Activated gamma-delta T cell (primary cell): ENCODE measurements around the gene TPRX2.
"Not testable (repeated sequence)": the region's sequence is repeated elsewhere in the genome, so short reads cannot be mapped to it uniquely, and the experiment has no call there.

Source experiments
- DNase-seq: peaks from one replicate; lab custom pipeline; 2025; lab: John Stamatoyannopoulos, UW
- total RNA-seq, 2 donors: gene quantifications; one replicate each; lab custom pipeline; 2026; lab: John Stamatoyannopoulos, UW

The TPRX2 gene
- 0 reads per million in 2 donors for total RNA-seq

GRCh38 chr19:47858646-47859285 lies at the start of gene TPRX2:
Gene TPRX2 (plus strand): TSS chr19:47859235. CDS start chr19:47859247, 12 bp downstream.
- not testable (repeated sequence) for DNase-seq

GRCh38 chr19:47813304-47813994 lies 45.6 kb upstream of the TPRX2 start:
- peak; percentile 33 for DNase-seq

- DNase-seq, result no peak
These were observed 45.1 kb upstream of the TPRX2 start for GRCh38 chr19:47813995-47814328.

- DNase-seq, result not testable (repeated sequence)
These were observed 42.8 kb upstream of the TPRX2 start for GRCh38 chr19:47816270-47816669.

- not testable (repeated sequence) for DNase-seq
These were observed 40.8 kb upstream of the TPRX2 start for GRCh38 chr19:47818221-47818620.

DNA sequence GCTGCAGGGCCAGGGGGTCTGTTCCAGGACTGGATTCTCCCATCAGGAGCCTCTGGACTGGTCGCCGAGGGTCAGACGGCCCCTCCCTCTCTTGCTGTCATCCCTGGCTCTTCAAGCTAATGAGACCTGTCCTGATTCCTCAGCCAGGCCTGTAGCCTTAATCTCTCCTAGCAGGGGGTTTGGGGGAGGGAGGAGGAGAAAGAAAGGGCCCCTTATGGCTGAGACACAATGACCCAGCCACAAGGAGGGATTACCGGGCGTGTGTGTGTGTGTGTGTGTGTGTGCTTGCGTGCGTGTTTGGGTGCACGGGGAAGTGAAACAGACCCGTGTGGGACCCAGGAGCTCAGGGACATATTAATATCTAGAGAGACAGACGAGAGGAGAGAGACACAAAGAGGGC lies 39.2 kb upstream of the TPRX2 start:
- no peak for DNase-seq

GRCh38 chr19:47820410-47820809 lies 38.6 kb upstream of the TPRX2 start:
- no peak for DNase-seq

DNA sequence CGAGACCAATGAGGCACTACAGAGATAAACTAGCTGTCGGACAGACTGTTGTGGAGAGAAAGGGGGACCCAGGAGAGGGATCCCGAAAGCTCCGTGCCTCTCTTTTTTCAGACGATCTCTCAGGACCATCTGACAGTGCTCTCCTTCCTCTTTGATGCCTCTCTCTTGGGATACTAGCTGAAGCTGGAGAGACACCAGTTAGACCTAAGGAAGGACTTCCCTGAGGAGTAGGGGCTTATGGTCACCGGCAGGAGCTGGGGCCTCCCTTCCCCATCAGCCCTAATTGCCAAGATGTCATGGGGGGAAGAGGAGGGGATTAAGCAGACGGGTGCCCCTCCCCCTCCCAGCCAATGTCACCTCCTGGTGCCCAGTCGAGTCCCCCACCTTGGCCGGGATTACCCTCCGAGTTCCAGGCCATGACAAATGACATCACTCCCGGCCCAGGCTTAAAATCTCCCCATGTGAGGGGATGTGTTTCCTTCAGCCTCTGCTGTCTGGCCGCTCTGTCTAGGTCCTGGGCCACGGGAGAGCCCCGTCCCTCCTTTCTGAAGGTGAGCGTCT lies 37.5 kb upstream of the TPRX2 start, which contains the start of gene CRX:
Gene CRX, plus strand, starts transcription at position 478 of the 561 bp plus-strand sequence. CDS start 12,507 bp downstream, outside the sequence.
- DNase-seq, result no peak

DNA sequence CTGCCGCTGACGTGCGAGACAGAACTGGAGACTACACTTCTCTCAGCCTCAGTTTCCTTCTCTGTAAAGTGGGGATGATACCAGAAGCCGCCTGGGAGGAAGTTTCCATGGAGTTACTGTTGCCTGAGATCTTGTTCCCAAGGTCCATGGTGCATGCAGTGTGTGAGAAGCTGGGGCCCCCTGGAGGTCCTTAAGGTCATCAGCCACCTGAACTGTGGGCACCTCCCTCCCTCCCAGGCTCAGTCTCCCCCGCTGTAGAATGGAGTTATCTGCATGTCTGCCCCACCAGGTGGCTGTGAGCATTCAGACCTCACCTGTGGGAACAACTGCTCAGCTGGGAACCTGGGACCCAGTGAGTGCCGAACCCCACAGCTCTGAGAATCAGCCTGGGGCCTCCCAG lies 34.6 kb upstream of the TPRX2 start:
- no peak for DNase-seq

- DNase-seq, result no peak
These were observed 32.2 kb upstream of the TPRX2 start for GRCh38 chr19:47826800-47827199.

DNA sequence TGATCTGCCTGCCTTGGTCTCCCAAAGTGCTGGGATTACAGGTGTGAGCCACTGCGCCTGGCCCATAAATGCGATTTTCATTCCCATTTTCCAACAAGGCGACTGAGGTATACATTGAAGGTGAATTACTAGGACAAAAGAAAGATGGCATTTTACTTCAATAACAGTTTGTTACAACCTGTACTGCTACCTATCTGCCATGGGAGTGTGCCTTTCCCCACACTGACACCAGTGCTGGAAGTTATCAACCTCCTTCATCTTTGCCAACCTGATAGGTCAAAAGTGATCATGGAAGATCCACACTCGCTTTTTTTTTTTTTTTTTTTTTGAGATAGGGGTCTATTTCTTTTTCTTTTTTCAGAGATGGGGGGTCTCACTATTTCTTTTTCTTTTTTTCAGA lies 26.3 kb upstream of the TPRX2 start:
- no peak for DNase-seq

DNA sequence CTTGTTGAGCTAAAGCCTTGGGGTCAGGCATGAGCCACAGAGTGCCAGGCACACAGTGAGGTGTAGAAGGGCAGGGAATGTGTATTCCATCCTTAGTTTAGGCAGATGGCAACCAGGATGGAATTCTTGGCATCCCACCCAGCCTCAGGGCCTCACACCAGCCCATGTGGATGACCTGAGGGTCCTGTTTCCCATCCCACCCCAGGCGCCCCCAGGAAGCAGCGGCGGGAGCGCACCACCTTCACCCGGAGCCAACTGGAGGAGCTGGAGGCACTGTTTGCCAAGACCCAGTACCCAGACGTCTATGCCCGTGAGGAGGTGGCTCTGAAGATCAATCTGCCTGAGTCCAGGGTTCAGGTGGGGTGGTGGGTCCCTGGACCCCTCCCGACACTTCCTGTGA lies 23.0 kb upstream of the TPRX2 start:
- no peak for DNase-seq

GRCh38 chr19:47839411-47839810 lies 19.6 kb upstream of the TPRX2 start:
- DNase-seq, result no peak

GRCh38 chr19:47839913-47840312 lies 19.1 kb upstream of the TPRX2 start:
- no peak for DNase-seq

GRCh38 chr19:47842941-47843340 lies 16.1 kb upstream of the TPRX2 start:
- DNase-seq, result no peak

GRCh38 chr19:47848425-47848822 lies 10.6 kb upstream of the TPRX2 start:
- DNase-seq, result no peak

DNA sequence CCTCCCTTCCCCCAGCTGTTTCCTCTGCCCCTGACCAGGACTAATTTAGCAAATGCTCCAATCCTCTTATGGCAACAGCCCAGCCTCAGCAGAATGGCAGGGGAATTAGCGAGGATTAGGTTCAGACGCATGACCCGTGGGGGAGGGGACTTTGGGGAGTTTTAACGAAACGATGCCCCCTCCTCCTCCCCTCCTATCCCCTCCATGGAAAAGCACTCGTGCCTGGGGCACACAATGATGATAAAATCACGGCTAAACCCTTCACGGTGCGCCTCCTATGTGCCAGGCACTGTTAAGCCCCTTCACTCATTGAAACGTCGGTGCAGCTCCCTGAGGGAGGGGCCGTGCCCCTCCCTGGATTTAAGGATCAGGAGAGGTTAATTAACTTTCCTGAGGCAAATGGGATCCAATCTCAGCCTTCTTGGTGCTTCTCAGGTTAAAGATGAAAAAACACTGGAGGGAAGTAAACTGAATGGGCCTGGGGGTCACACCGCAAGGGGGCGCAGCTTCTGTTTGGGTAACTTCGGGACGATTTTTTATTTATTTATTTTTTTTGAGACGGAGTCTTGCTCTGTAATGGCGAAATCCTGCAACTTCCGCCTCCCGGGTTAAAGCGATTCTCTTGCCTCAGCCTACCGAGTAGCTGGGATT lies 10.1 kb upstream of the TPRX2 start:
- DNase-seq, result no peak

DNA sequence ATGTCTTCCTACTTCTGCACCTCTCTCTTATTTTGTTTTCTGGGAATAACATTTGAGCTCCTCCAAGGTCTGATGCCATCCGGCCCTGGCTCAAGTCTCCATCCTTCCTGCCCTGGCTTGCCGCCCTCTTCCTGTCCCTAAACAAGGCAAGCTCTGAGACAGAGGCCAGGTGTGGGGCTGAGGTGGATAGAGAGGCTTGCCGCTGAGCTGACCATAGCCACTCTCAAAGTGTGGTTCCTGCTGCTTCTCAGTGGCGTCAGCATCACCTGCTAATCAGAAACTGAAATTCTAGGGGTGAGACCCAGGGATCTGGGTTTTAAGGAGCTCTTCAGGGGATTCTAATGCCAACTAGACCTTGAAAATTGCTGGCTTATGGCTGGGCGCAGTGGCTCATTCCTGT lies 6.0 kb upstream of the TPRX2 start:
- DNase-seq, result no peak

GRCh38 chr19:47854459-47854858 lies 4.6 kb upstream of the TPRX2 start:
- DNase-seq, result no peak

DNA sequence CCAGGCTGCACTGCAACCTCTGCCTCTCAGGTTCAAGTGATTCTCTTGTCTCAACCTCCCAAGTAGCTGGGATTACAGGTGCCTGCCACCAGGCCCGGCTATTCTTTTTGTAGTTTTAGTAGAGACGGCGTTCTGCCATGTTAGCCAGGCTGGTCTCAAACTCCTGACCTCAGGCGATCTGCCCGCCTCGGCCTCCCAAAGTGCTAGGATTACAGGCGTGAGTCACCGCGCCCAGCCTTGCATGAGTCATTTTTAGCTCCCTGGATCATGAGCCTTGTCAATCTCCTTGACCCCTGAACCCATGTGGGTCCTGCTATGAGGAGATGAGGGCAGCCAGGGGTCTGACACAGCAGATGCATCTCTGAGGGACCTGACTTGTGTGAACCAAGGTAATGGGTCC lies 804 bp upstream of the TPRX2 start:
- DNase-seq, result not testable (repeated sequence)

- DNase-seq, result not testable (repeated sequence)
These were observed 803 bp downstream of the TPRX2 start for GRCh38 chr19:47859838-47860237.

- no peak for DNase-seq
These were observed 1.7 kb downstream of the TPRX2 start for GRCh38 chr19:47860602-47861297.
